ENCODE data around the gene PIK3C2B. TPM values are rescaled to one million over a fixed set of nuclear protein-coding genes. Genes with fewer than 3 reads are reported as not detected.
A peak's percentile ranks its signal among the peaks of the same experiment; 100 is the strongest.

PIK3C2B gene
- total RNA-seq, 1 donor from 2014 or later = 29.3 TPM

- no peak for DNase-seq
Measured at GRCh38 chr1:204479387-204480136, 15.0 kb downstream of the PIK3C2B start.

GRCh38 chr1:204478921-204479320 is 15.7 kb downstream of the PIK3C2B start:
- no peak for DNase-seq

GRCh38 chr1:204478172-204478899 is 16.3 kb downstream of the PIK3C2B start:
- no peak for DNase-seq

GRCh38 chr1:204477036-204477740 is 17.4 kb downstream of the PIK3C2B start:
- peak; percentile 54 for DNase-seq

GRCh38 chr1:204476563-204476962 is 18.0 kb downstream of the PIK3C2B start:
- no peak for DNase-seq

GRCh38 chr1:204475656-204476432 is 18.8 kb downstream of the PIK3C2B start:
- DNase-seq = no peak

GRCh38 chr1:204473400-204473965 is 21.1 kb downstream of the PIK3C2B start:
- no peak for DNase-seq

- DNase-seq = no peak
Measured at GRCh38 chr1:204472660-204473059, 21.9 kb downstream of the PIK3C2B start.

GRCh38 chr1:204471687-204472086 is 22.9 kb downstream of the PIK3C2B start:
- no peak for DNase-seq

GRCh38 chr1:204469304-204469703 is 25.3 kb downstream of the PIK3C2B start:
- no peak for DNase-seq

GRCh38 chr1:204468766-204469302 is 25.8 kb downstream of the PIK3C2B start:
- DNase-seq = no peak

- DNase-seq = no peak
Measured at GRCh38 chr1:204468206-204468605, 26.4 kb downstream of the PIK3C2B start.

GRCh38 chr1:204466416-204467405 is 27.9 kb downstream of the PIK3C2B start:
- DNase-seq = no peak

GRCh38 chr1:204465546-204466415 is 28.8 kb downstream of the PIK3C2B start:
- peak; percentile 53 for DNase-seq

- peak; percentile 69 for DNase-seq
Measured at GRCh38 chr1:204464701-204465100, 29.9 kb downstream of the PIK3C2B start.

GRCh38 chr1:204464187-204464631 is 30.4 kb downstream of the PIK3C2B start:
- no peak for DNase-seq

GRCh38 chr1:204463125-204464060 is 31.2 kb downstream of the PIK3C2B start:
- no peak for DNase-seq

- peak; percentile 41 for DNase-seq
Measured at GRCh38 chr1:204462229-204462561, 32.4 kb downstream of the PIK3C2B start.
